H9 (cell line): ENCODE results near the gene ACBD6. TPM values are rescaled to one million over a fixed set of nuclear protein-coding genes. Genes with fewer than 3 reads are reported as not detected.

Experiments
- DNase-seq: peaks from one replicate; pipeline ENCODE4 v3.0.0-alpha.2; 2017
- H2AFZ ChIP-seq: one replicate; pipeline ENCODE4 v1.6.1; 2013; ENCODE audit warnings: mild to moderate bottlenecking, low read length, control low read depth, moderate library complexity
- H2AK5ac ChIP-seq: 2 replicates; pipeline ENCODE4 v1.6.1; 2013; ENCODE audit warnings: low read length, control low read depth, mixed read lengths; ENCODE audit not compliant: insufficient read length
- H2BK120ac ChIP-seq: one replicate; pipeline ENCODE4 v1.6.1; 2013; ENCODE audit warnings: low read depth, mild to moderate bottlenecking, low read length, control low read depth, inconsistent platforms; ENCODE audit not compliant: poor library complexity, severe bottlenecking
- H2BK12ac ChIP-seq: 2 replicates; pipeline ENCODE4 v1.6.1; 2013; ENCODE audit warnings: low read length, control low read depth, mixed read lengths, low read depth; ENCODE audit not compliant: insufficient read length
- H2BK15ac ChIP-seq: 2 replicates; pipeline ENCODE4 v1.6.1; 2013; ENCODE audit warnings: low read depth, low read length, control low read depth
- H2BK20ac ChIP-seq: one replicate; pipeline ENCODE4 v1.6.1; 2013; ENCODE audit warnings: low read depth, mild to moderate bottlenecking, low read length, control low read depth, inconsistent platforms; ENCODE audit not compliant: poor library complexity, severe bottlenecking
- H2BK5ac ChIP-seq: 2 replicates; pipeline ENCODE4 v1.6.1; 2013; ENCODE audit warnings: low read length, control low read depth, mixed read lengths; ENCODE audit not compliant: insufficient read length
- H3K14ac ChIP-seq: 2 replicates; pipeline ENCODE4 v1.6.1; 2013; ENCODE audit warnings: low read length, control low read depth; ENCODE audit not compliant: insufficient read depth
- H3K18ac ChIP-seq: 2 replicates; pipeline ENCODE4 v1.6.1; 2013; ENCODE audit warnings: low read depth, mild to moderate bottlenecking, mixed read lengths, low read length, control low read depth; ENCODE audit not compliant: insufficient read length
- H3K23ac ChIP-seq: 2 replicates; pipeline ENCODE4 v1.6.1; 2013; ENCODE audit warnings: low read length, control low read depth, mixed read lengths, low read depth; ENCODE audit not compliant: insufficient read length
- H3K23me2 ChIP-seq: 2 replicates; pipeline ENCODE4 v1.6.1; 2013; ENCODE audit warnings: low read depth, mild to moderate bottlenecking, mixed read lengths, low read length, control low read depth; ENCODE audit not compliant: insufficient read length, poor library complexity, severe bottlenecking
- H3K27ac ChIP-seq: 2 replicates; pipeline ENCODE4 v1.5.1; 2013; ENCODE audit warnings: low read length, control low read depth, mixed read lengths, low read depth; ENCODE audit not compliant: insufficient read length
- H3K27me3 ChIP-seq: 2 replicates; pipeline ENCODE4 v1.6.1; 2013; ENCODE audit warnings: low read length, control low read depth, inconsistent platforms; ENCODE audit not compliant: insufficient read depth
- H3K4ac ChIP-seq: 2 replicates; pipeline ENCODE4 v1.6.1; 2013; ENCODE audit warnings: low read depth, mild to moderate bottlenecking, control low read depth, inconsistent platforms, low read length, moderate library complexity
- H3K4me1 ChIP-seq: 2 replicates; pipeline ENCODE4 v1.6.1; 2013; ENCODE audit warnings: low read length, control low read depth, inconsistent platforms; ENCODE audit not compliant: insufficient read depth
- H3K4me2 ChIP-seq: 2 replicates; pipeline ENCODE4 v1.6.1; 2013; ENCODE audit warnings: low read length, control low read depth, mixed read lengths; ENCODE audit not compliant: insufficient read length, insufficient read depth
- H3K56ac ChIP-seq: 2 replicates; pipeline ENCODE4 v1.6.1; 2013; ENCODE audit warnings: low read depth, mild to moderate bottlenecking, mixed read lengths, low read length, control low read depth; ENCODE audit not compliant: insufficient read length
- H3K79me1 ChIP-seq: 2 replicates; pipeline ENCODE4 v1.6.1; 2013; ENCODE audit warnings: low read depth, mild to moderate bottlenecking, moderate library complexity, low read length, control low read depth, inconsistent platforms; ENCODE audit not compliant: insufficient read depth, poor library complexity, severe bottlenecking
- H3K79me2 ChIP-seq: 2 replicates; pipeline ENCODE4 v1.6.1; 2013; ENCODE audit warnings: low read length, control low read depth, inconsistent platforms; ENCODE audit not compliant: insufficient read depth
- H3K9ac ChIP-seq: 2 replicates; pipeline ENCODE4 v1.6.1; 2013; ENCODE audit warnings: low read length, control low read depth, mixed read lengths; ENCODE audit not compliant: insufficient read length; ENCODE audit errors: extremely low read depth
- H3K9me3 ChIP-seq: one replicate; pipeline ENCODE4 v1.6.1; 2013; ENCODE audit warnings: low read depth, low read length, inconsistent platforms; ENCODE audit not compliant: control insufficient read depth
- H3T11ph ChIP-seq: one replicate; pipeline ENCODE4 v1.6.1; 2013; ENCODE audit warnings: mild to moderate bottlenecking, low read length, control low read depth, inconsistent platforms
- H4K20me1 ChIP-seq: one replicate; pipeline ENCODE4 v1.6.1; 2013; ENCODE audit not compliant: control insufficient read depth, insufficient read length, insufficient read depth
- H4K5ac ChIP-seq: 2 replicates; pipeline ENCODE4 v1.6.1; 2013; ENCODE audit warnings: low read depth, mild to moderate bottlenecking, mixed read lengths, low read length, control low read depth; ENCODE audit not compliant: insufficient read length
- H4K8ac ChIP-seq: replicated peaks from 2 replicates; pipeline ENCODE4 v1.6.1; 2013; ENCODE audit warnings: low read length, control low read depth, mixed read lengths, low read depth; ENCODE audit not compliant: insufficient read length
- H4K91ac ChIP-seq: 2 replicates; pipeline ENCODE4 v1.6.1; 2013; ENCODE audit warnings: low read depth, mild to moderate bottlenecking, moderate library complexity, mixed read lengths, low read length, control low read depth; ENCODE audit not compliant: insufficient read length
- H3K27ac Mint-ChIP-seq, 3 experiments: 2 replicates in 2 of 3; 3 replicates in 1 of 3; pipeline ENCODE4 v1.8.0; 2020 to 2021; ENCODE audit warnings: mixed read lengths in 3 of 3, mild to moderate bottlenecking in 1 of 3, moderate library complexity in 1 of 3
- H3K27me3 Mint-ChIP-seq: 2 replicates; pipeline ENCODE4 v1.8.0; 2021; ENCODE audit warnings: low read depth, mild to moderate bottlenecking, moderate library complexity, mixed read lengths
- H3K36me3 Mint-ChIP-seq, 3 experiments: 2 replicates in 2 of 3; 3 replicates in 1 of 3; pipeline ENCODE4 v1.8.0; 2020 to 2021; ENCODE audit warnings: low read depth in 3 of 3, mixed read lengths in 3 of 3; ENCODE audit not compliant: insufficient read depth in 1 of 3
- H3K4me1 Mint-ChIP-seq, 2 experiments: 2 replicates each; pipeline ENCODE4 v1.8.0; 2020; ENCODE audit warnings: mixed read lengths in 2 of 2
- H3K4me3 Mint-ChIP-seq, 2 experiments: 2 replicates in 1 of 2; 3 replicates in 1 of 2; pipeline ENCODE4 v1.8.0; 2020 to 2021; ENCODE audit warnings: mild to moderate bottlenecking in 2 of 2, mixed read lengths in 2 of 2, moderate library complexity in 1 of 2
- H3K9me3 Mint-ChIP-seq, 2 experiments: 2 replicates in 1 of 2; 3 replicates in 1 of 2; pipeline ENCODE4 v1.8.0; 2020; ENCODE audit warnings: mild to moderate bottlenecking in 2 of 2, mixed read lengths in 2 of 2, moderate library complexity in 1 of 2
- CTCF ChIP-seq: fragments of 200-600 bp; sonication (generic); conservative IDR thresholded peaks from 3 replicates; pipeline ENCODE4 v1.8.0; 2021; ENCODE audit warnings: antibody characterized with exemption, mild to moderate bottlenecking
- total RNA-seq: library from RNA; stranded (reverse); gene quantifications from 2 replicates; pipeline ENCODE4 v1.2.1, GENCODE V29; 2021

ACBD6 gene
- total RNA-seq, 1 experiment from 2014 or later, result 51.4 TPM

GRCh38 chr1:180370188-180370587 lies 132.2 kb downstream of the ACBD6 start:
- no peak for TF ChIP-seq CTCF
- H2BK12ac ChIP-seq, result no peak overlapping the region
- no peak overlapping the region for H2BK20ac ChIP-seq
- H3K23me2 ChIP-seq, result no peaks in the 10 kb centered on the region
- no peak overlapping the region for H3K18ac ChIP-seq
- H3K23ac ChIP-seq, result no peak overlapping the region
- Mint-ChIP-seq H3K4me1 (peaks cover 10 to 17% of the 10 kb centered on the region in 2 experiments), H3K9me3 (no peaks in the 10 kb centered on the region; a peak in 1 of 5 replicates), H3K27ac (no peak overlapping the region), H3K4me3 (no peak overlapping the region), H3K27me3 (no peaks in the 10 kb centered on the region), H3K36me3 (no peaks in the 10 kb centered on the region)
- no peaks in the 10 kb centered on the region for H4K20me1 ChIP-seq
- no peak overlapping the region for H3K9ac ChIP-seq
- H3K27ac ChIP-seq, result no peak overlapping the region
- no peak overlapping the region for H4K8ac ChIP-seq
- no peak overlapping the region for H4K5ac ChIP-seq
- H2BK15ac ChIP-seq, result no peak overlapping the region
- H3T11ph ChIP-seq, result no peak overlapping the region
- no peaks in the 10 kb centered on the region for H3K9me3 ChIP-seq
- DNase-seq, result no peak
- H4K91ac ChIP-seq, result no peak overlapping the region
- no peaks in the 10 kb centered on the region for H3K27me3 ChIP-seq
- no peak overlapping the region for H2BK5ac ChIP-seq
- H3K4ac ChIP-seq, result no peak overlapping the region
- peaks cover 3% of the 10 kb centered on the region for H3K79me1 ChIP-seq
- H3K4me2 ChIP-seq, result no peak overlapping the region
- H3K79me2 ChIP-seq, result no peaks in the 10 kb centered on the region; the same call in 1 of the 2 replicates
- no peak overlapping the region for H3K14ac ChIP-seq
- H3K56ac ChIP-seq, result no peak overlapping the region
- H3K4me1 ChIP-seq, result no peaks in the 10 kb centered on the region
- H2AFZ ChIP-seq, result no peak overlapping the region
- H2BK120ac ChIP-seq, result no peak overlapping the region
- no peak overlapping the region for H2AK5ac ChIP-seq
